Measurements from ENCODE around the gene API5.

The API5 gene

GRCh38 chr11:43360361-43361032 is 48.7 kb downstream of the API5 start:
- DNase-seq: no peak

GRCh38 chr11:43366677-43367076 is 54.9 kb downstream of the API5 start:
- no peak for DNase-seq

GRCh38 chr11:43367382-43368178 is 55.8 kb downstream of the API5 start:
- DNase-seq: no peak

GRCh38 chr11:43376065-43376464 is 64.3 kb downstream of the API5 start:
- DNase-seq: no peak

GRCh38 chr11:43376594-43376993 is 64.8 kb downstream of the API5 start:
- DNase-seq: no peak

GRCh38 chr11:43377389-43377788 is 65.6 kb downstream of the API5 start:
- DNase-seq: no peak

GRCh38 chr11:43378897-43379296 is 67.1 kb downstream of the API5 start:
- no peak for DNase-seq

GRCh38 chr11:43381802-43382201 is 70.0 kb downstream of the API5 start:
- no peak for DNase-seq

- DNase-seq: no peak
These were observed 70.8 kb downstream of the API5 start for GRCh38 chr11:43382614-43383013.

- DNase-seq: no peak
These were observed 72.6 kb downstream of the API5 start for GRCh38 chr11:43384393-43384792.

- DNase-seq: no peak
These were observed 80.9 kb downstream of the API5 start for GRCh38 chr11:43392713-43393112.

GRCh38 chr11:43393765-43394355 is 82.1 kb downstream of the API5 start:
- no peak for DNase-seq
